ENCODE measurements around the gene RNF123. TPM values are rescaled to one million over a fixed set of nuclear protein-coding genes. Genes with fewer than 3 reads are reported as not detected.

RNF123 gene
- total and polyA plus RNA-seq, 2 donors (not counting 3 experiments of a cell fraction or from before 2014, with no cell fraction given) = 43.4 to 59.3 TPM

GRCh38 chr3:49725906-49726681, 36.7 kb downstream of the RNF123 start:
- DNase-seq (ENCODE audit: low read depth, low spot score) (no peak), FAIRE-seq (no peak)
- ChIA-PET CTCF (no interaction called here), POLR2A (no interaction called here)
- Histone ChIP-seq H3K9me3 (replicated peaks; ENCODE audit: control insufficient read depth, insufficient read depth, low read length) (no peaks in the 10 kb centered on the region), H3K36me3 (ENCODE audit: control insufficient read depth in 2 of 2, extremely low read depth in 1 of 2, insufficient read depth in 2 of 2, low read length in 2 of 2) (peaks cover 4 to 38% of the 10 kb centered on the region in 2 experiments), H3K4me2 (ENCODE audit: insufficient read depth, low read length) (no peak overlapping the region), H3K4me1 (ENCODE audit: control insufficient read depth, extremely low read depth, insufficient read depth, low read length) (peaks cover 12% of the 10 kb centered on the region), H2AFZ (ENCODE audit: low read depth, low read length) (no peak overlapping the region), H3K79me2 (ENCODE audit: control insufficient read depth, insufficient read depth, low read length) (peaks cover 13% of the 10 kb centered on the region), H3K9ac (replicated peaks; ENCODE audit: extremely low read depth, insufficient read depth, low read length) (no peak overlapping the region), H3K27ac (ENCODE audit: insufficient read depth, low read depth, low read length) (no peak overlapping the region), H3K27me3 (ENCODE audit: control insufficient read depth in 2 of 2, insufficient read depth in 2 of 2, low read length in 2 of 2) (no peaks in the 10 kb centered on the region), H3K4me3 (replicated peaks in 1 of 3; ENCODE audit: insufficient read depth in 1 of 3, low read depth in 1 of 3, low read length in 3 of 3) (no peak overlapping the region), H4K20me1 (replicated peaks; ENCODE audit: control insufficient read depth, extremely low read depth, insufficient read depth, low read length) (no peaks in the 10 kb centered on the region), H3K9me1 (replicated peaks; ENCODE audit: control insufficient read depth, extremely low read depth, insufficient read depth, low read length) (no peaks in the 10 kb centered on the region)
- no TSS peak for BruUV-seq (replicated peaks)
- dilution Hi-C loops (cut with MboI; ENCODE audit: extremely low pct_ligation_motif_present, low sequenced_read_pairs) (no loop called here), intact Hi-C loops (cut with micrococcal nuclease) (loop anchor here (10.0 kb wide), 1 partner anchor 359 kb away; the partner anchor contains the start of gene RBM5)
- no peak for TF ChIP-seq EZH2 (IDR thresholded peaks at IDR 0.05; ENCODE audit: borderline replicate concordance, low read depth, low read length, severe bottlenecking)
- TF ChIP-seq CTCF (IDR thresholded peaks at IDR 0.05; ENCODE audit: extremely low read depth in 1 of 2, insufficient read depth in 1 of 2, low read depth in 1 of 2, low read length in 2 of 2) = no peak
- no peak for TF ChIP-seq POLR2AphosphoS5 (IDR thresholded peaks at IDR 0.05; ENCODE audit: insufficient read depth, low read depth, low read length)
